ENCODE measurements around the gene PDGFD.

DNA sequence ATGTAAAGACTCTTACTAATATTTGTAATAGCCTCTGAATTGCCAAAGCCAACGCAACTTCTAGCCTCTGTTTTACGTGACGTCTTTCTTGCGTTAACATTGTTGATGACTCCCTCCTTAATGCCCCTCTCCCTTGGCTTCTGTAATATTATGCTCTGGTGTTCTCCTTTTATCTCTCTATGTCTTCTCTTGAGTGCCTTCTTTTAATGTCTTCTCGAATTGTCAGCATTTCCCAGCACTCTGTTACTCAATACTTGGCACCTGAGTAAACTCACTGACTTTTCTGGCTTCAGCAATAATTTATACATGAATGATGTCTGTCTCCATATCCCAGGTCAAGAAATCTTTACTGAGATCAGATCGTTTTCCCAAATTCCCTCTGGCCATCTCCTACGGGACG lies 196.0 kb downstream of the PDGFD start:
- TF ChIP-seq, protein P1, sequence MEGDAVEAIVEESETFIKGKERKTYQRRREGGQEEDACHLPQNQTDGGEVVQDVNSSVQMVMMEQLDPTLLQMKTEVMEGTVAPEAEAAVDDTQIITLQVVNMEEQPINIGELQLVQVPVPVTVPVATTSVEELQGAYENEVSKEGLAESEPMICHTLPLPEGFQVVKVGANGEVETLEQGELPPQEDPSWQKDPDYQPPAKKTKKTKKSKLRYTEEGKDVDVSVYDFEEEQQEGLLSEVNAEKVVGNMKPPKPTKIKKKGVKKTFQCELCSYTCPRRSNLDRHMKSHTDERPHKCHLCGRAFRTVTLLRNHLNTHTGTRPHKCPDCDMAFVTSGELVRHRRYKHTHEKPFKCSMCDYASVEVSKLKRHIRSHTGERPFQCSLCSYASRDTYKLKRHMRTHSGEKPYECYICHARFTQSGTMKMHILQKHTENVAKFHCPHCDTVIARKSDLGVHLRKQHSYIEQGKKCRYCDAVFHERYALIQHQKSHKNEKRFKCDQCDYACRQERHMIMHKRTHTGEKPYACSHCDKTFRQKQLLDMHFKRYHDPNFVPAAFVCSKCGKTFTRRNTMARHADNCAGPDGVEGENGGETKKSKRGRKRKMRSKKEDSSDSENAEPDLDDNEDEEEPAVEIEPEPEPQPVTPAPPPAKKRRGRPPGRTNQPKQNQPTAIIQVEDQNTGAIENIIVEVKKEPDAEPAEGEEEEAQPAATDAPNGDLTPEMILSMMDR (IDR thresholded peaks at IDR 0.05; ENCODE audit: extremely low read depth in 1 of 2, insufficient read depth in 1 of 2, low read depth in 1 of 2, low read length in 2 of 2): no peak
- TF ChIP-seq POLR2A (IDR thresholded peaks at IDR 0.05; ENCODE audit: low read depth, low read length) (no peak), POLR2AphosphoS5 (IDR thresholded peaks at IDR 0.05; ENCODE audit: insufficient read depth, low read depth, low read length) (no peak), EZH2 (IDR thresholded peaks at IDR 0.05; ENCODE audit: borderline replicate concordance, low read depth, low read length, severe bottlenecking) (no peak), JUN (IDR thresholded peaks at IDR 0.05; ENCODE audit: borderline replicate concordance, insufficient read depth, insufficient read length, low read depth) (no peak), FOS (IDR thresholded peaks at IDR 0.05; ENCODE audit: borderline replicate concordance, insufficient read depth, low read length) (no peak)
- TF ChIP-seq, protein P2, sequence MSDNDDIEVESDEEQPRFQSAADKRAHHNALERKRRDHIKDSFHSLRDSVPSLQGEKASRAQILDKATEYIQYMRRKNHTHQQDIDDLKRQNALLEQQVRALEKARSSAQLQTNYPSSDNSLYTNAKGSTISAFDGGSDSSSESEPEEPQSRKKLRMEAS (IDR thresholded peaks at IDR 0.05; ENCODE audit: insufficient read depth, insufficient read length): no peak

All from endothelial cell of umbilical vein (primary cell).